Heart left ventricle (tissue), 16 donors: Measurements from ENCODE around the gene FLCN. TPM values are rescaled to one million over a fixed set of nuclear protein-coding genes. Genes with fewer than 3 reads are reported as not detected.

Experiments used
- ATAC-seq, 4 donors: fragments of 200-7000 bp; cut with Tn5 transposase; one replicate each; pipeline ENCODE4 v1.9.1; 2020 to 2022; ENCODE audit warnings: moderate library complexity in 4 of 4, mild to moderate bottlenecking in 3 of 4, moderate number of reproducible peaks in 1 of 4
- DNase-seq, 5 donors: peaks; one replicate each; pipeline ENCODE4 v3.0.0-alpha.2; 2020
- H3K27ac ChIP-seq, 12 donors: fragments of 200-600 bp; sonication (generic) in 4 of 12; one replicate each; pipeline versions ENCODE4 v1.5.0 to v1.8.0; 2016 to 2022; ENCODE audit warnings: mild to moderate bottlenecking in 2 of 12
- H3K27me3 ChIP-seq, 9 donors: fragments of 200-600 bp; sonication (generic) in 2 of 9; one replicate each; pipeline versions ENCODE4 v1.5.1 to v1.8.0; 2016 to 2022; ENCODE audit warnings: mild to moderate bottlenecking in 3 of 9
- H3K36me3 ChIP-seq, 9 donors: fragments of 200-600 bp; sonication (generic) in 2 of 9; one replicate each; pipeline versions ENCODE4 v1.5.0 to v1.8.0; 2018 to 2022; ENCODE audit warnings: mild to moderate bottlenecking in 2 of 9
- H3K4me1 ChIP-seq, 12 donors: fragments of 200-600 bp; sonication (generic) in 4 of 12; one replicate each; pipeline versions ENCODE4 v1.5.0 to v1.8.0; 2016 to 2022; ENCODE audit warnings: mild to moderate bottlenecking in 3 of 12
- H3K4me3 ChIP-seq, 12 donors: fragments of 200-600 bp; sonication (generic) in 4 of 12; one replicate each; pipeline versions ENCODE4 v1.5.0 to v1.8.0; 2017 to 2022; ENCODE audit warnings: mild to moderate bottlenecking in 9 of 12, moderate library complexity in 4 of 12
- H3K9me3 ChIP-seq, 12 donors: fragments of 200-600 bp; sonication (generic) in 4 of 12; one replicate each; pipeline versions ENCODE4 v1.5.0 to v1.8.0; 2016 to 2022; ENCODE audit warnings: mild to moderate bottlenecking in 1 of 12
- CTCF ChIP-seq, 12 donors: fragments of 200-600 bp; sonication (generic) in 4 of 12; IDR thresholded peaks; one replicate each; pipeline versions ENCODE4 v1.5.0 to v1.8.0; 2018 to 2022; ENCODE audit warnings: antibody characterized with exemption in 12 of 12, mild to moderate bottlenecking in 5 of 12
- POLR2A ChIP-seq, 2 donors: fragments of 450-650 bp; IDR thresholded peaks; one replicate each; pipeline ENCODE4 v1.6.1; 2017; ENCODE audit warnings: antibody characterized with exemption in 2 of 2, mild to moderate bottlenecking in 2 of 2, moderate library complexity in 2 of 2
- WGBS, 4 donors: extraction: QIAGEN DNeasy Blood & Tissue Kit in 2 of 4; methylation state at CpG; one replicate each; pipeline versions ENCODE4 v1.1.5 to v1.1.7; 2013 to 2018; 5-methylcytosine and 5-hydroxymethylcytosine counted together
- intact Hi-C, 10 donors: fragments of 100-400 bp; cut with DNase I; formaldehyde crosslinking; loops; one replicate each; pipeline versions ENCODE4 v1.11.1 to v1.14.2; 2022
- polyA plus RNA-seq, 2 donors: library from polyadenylated mRNA; stranded (reverse); fragments of 200-250 nt; gene quantifications; one replicate each; pipeline ENCODE4 v1.2.3, GENCODE V29; 2013
- total RNA-seq, 9 donors: library from RNA; depleted of rRNA in 2 of 9; stranded (reverse); fragments of >200 nt in 2 of 9; fragmentation: NEBNext Ultra II Directional in 3 of 9; extraction: Animal tissue kit (Norgen Biotek cat#: 25700) in 3 of 9; gene quantifications; one replicate each; pipeline versions ENCODE4 v1.1.0 to v1.2.4, GENCODE V29; 2016 to 2023
- donor health status: ischemic (EF 13 %, LVEDD 7.1; RV severe dilation, severe dysfunction).
- donor health status: healthy with polysubstance abuse.
- donor health status: DM: no; HTN: yes; CAD: no.
- donor health status: DM: no; HTN: no; CAD: no.
- donor health status: ischemic (EF 25% LVEDD 6.9; RV normal size, moderate dysfunction).
- donor health status: ischemic (EF 25% LVEDD 5.7; RV mildly dilated, moderate dysfunction).
- donor health status: healthy.
- donor health status: DM: yes; HTN: yes; CAD: no.
- donor health status: ischemic (EF 35%, LVEDD 5.7; RV mildly dilated, moderate dysfunction).
- donor health status: nonischemic (EF 11% LVEDD 7.7; RV severe dilation, severe dysfunction).
- donor health status: DM: yes; HTN: yes; CAD: no.
- donor health status: PGD.
- donor health status: ischemic (EF 29% LVEDD 5.4; RV normal size, mild dysfunction).
- donor health status: nonischemic (EF 23%, LVEDD 6.1; RV moderate dilation, normal function).

Gene FLCN
- total and polyA plus RNA-seq, 11 donors: 21.1 to 120 (median 32.6) TPM

- peak in 1 of 5 donors; percentile 37 for DNase-seq
- peak overlapping the region in 3 of 12 donors; percentile 62 to 85 (median 71) for H3K27ac ChIP-seq
- ATAC-seq: no peak
- peak overlapping the region in 1 of 12 donors; percentile 3 for H3K4me3 ChIP-seq
- H3K27me3 ChIP-seq: no peaks in the 10 kb centered on the region
- WGBS, 4 donors: 72 to 78% (median 75%) methylated on average over 15 of the region's 15 CpGs
- intact Hi-C loops: loop anchor here in 1 of 10 donors (10.0 kb wide), 1 partner anchor 53 kb away; the partner anchor contains the start of gene FLCN
- H3K4me1 ChIP-seq: peaks cover 0 to 73% (median 46%) of the 10 kb centered on the region in 12 donors
- TF ChIP-seq POLR2A (IDR thresholded peaks at IDR 0.05) (no peak), CTCF (IDR thresholded peaks at IDR 0.05) (no peak)
- no peaks in the 10 kb centered on the region for H3K9me3 ChIP-seq
- peaks cover 0 to 96% (median 77%) of the 10 kb centered on the region in 9 donors for H3K36me3 ChIP-seq
These were observed 55.0 kb downstream of the FLCN start for GRCh38 chr17:17181666-17182597.

GRCh38 chr17:17180741-17181525 lies 56.0 kb downstream of the FLCN start:
- no peak for TF ChIP-seq POLR2A (IDR thresholded peaks at IDR 0.05)
- no peak for TF ChIP-seq CTCF (IDR thresholded peaks at IDR 0.05)
- intact Hi-C loops: loop anchor here in 1 of 10 donors (10.0 kb wide), 1 partner anchor 54 kb away; the partner anchor contains the start of gene FLCN
- H3K27ac ChIP-seq: peak overlapping the region in 6 of 12 donors; percentile 6 to 85 (median 50)
- H3K9me3 ChIP-seq: no peaks in the 10 kb centered on the region
- ATAC-seq (peak in 3 of 4 donors; percentile 39 to 70 (median 53)), DNase-seq (peak; percentile 49 to 76 (median 61))
- no peaks in the 10 kb centered on the region for H3K27me3 ChIP-seq
- WGBS, 4 donors: 63 to 74% (median 73%) methylated on average over 13 of the region's 13 CpGs
- H3K4me3 ChIP-seq: no peak overlapping the region
- peaks cover 0 to 98% (median 86%) of the 10 kb centered on the region in 9 donors for H3K36me3 ChIP-seq
- H3K4me1 ChIP-seq: peaks cover 0 to 63% (median 37%) of the 10 kb centered on the region in 12 donors

GRCh38 chr17:17180141-17180603 lies 56.8 kb downstream of the FLCN start:
- peaks cover 0 to 62% (median 29%) of the 10 kb centered on the region in 12 donors for H3K4me1 ChIP-seq
- H3K36me3 ChIP-seq: peaks cover 3 to 99% (median 94%) of the 10 kb centered on the region in 9 donors
- no peaks in the 10 kb centered on the region for H3K9me3 ChIP-seq
- DNase-seq (peak in 3 of 5 donors; percentile 60 to 76 (median 68)), ATAC-seq (peak; percentile 35 to 78 (median 71))
- no peak for TF ChIP-seq CTCF (IDR thresholded peaks at IDR 0.05)
- TF ChIP-seq POLR2A (IDR thresholded peaks at IDR 0.05): no peak
- H3K27me3 ChIP-seq: no peaks in the 10 kb centered on the region
- H3K4me3 ChIP-seq: peak overlapping the region in 1 of 12 donors; percentile 1
- 57 to 70% (median 66%) methylated on average over 5 to 9 of the region's 9 CpGs for WGBS, 4 donors
- intact Hi-C loops: loop anchor here in 1 of 10 donors (10.0 kb wide), 1 partner anchor 55 kb away; the partner anchor contains the start of gene FLCN
- peak overlapping the region in 8 of 12 donors; percentile 14 to 85 (median 43) for H3K27ac ChIP-seq
